Fibroblast of skin of abdomen (primary cell): Measurements from ENCODE around the gene DOCK4.

Experiments
- DNase-seq: peaks from one replicate; pipeline ENCODE4 v3.0.0-alpha.2; 2013

DOCK4 gene

GRCh38 chr7:112105584-112106530, 100.3 kb downstream of the DOCK4 start:
- DNase-seq: no peak

GRCh38 chr7:112104120-112104519, 102.1 kb downstream of the DOCK4 start:
- no peak for DNase-seq

GRCh38 chr7:112103246-112103645, 103.0 kb downstream of the DOCK4 start:
- no peak for DNase-seq

GRCh38 chr7:112101201-112101846, 104.9 kb downstream of the DOCK4 start:
- no peak for DNase-seq

GRCh38 chr7:112097524-112097923, 108.7 kb downstream of the DOCK4 start:
- no peak for DNase-seq

- DNase-seq: no peak
Observed at GRCh38 chr7:112093409-112093808, 112.8 kb downstream of the DOCK4 start.

- no peak for DNase-seq
Observed at GRCh38 chr7:112092709-112093395, 113.3 kb downstream of the DOCK4 start.

- DNase-seq: no peak
Observed at GRCh38 chr7:112092306-112092705, 113.9 kb downstream of the DOCK4 start.

- DNase-seq: no peak
Observed at GRCh38 chr7:112091768-112092167, 114.4 kb downstream of the DOCK4 start.

GRCh38 chr7:112089551-112089950, 116.6 kb downstream of the DOCK4 start:
- DNase-seq: no peak

- DNase-seq: no peak
Observed at GRCh38 chr7:112088484-112089016, 117.6 kb downstream of the DOCK4 start.

- DNase-seq: no peak
Observed at GRCh38 chr7:112086496-112087254, 119.5 kb downstream of the DOCK4 start.

GRCh38 chr7:112084520-112084971, 121.7 kb downstream of the DOCK4 start:
- DNase-seq: no peak

GRCh38 chr7:112083776-112084355, 122.3 kb downstream of the DOCK4 start:
- no peak for DNase-seq

GRCh38 chr7:112082306-112082705, 123.9 kb downstream of the DOCK4 start:
- DNase-seq: no peak

GRCh38 chr7:112081778-112082177, 124.4 kb downstream of the DOCK4 start:
- DNase-seq: no peak

GRCh38 chr7:112080978-112081377, 125.2 kb downstream of the DOCK4 start:
- DNase-seq: peak; percentile 31

- DNase-seq: peak; percentile 83
Observed at GRCh38 chr7:112080441-112080840, 125.8 kb downstream of the DOCK4 start.

- DNase-seq: no peak
Observed at GRCh38 chr7:112079673-112080072, 126.5 kb downstream of the DOCK4 start.

GRCh38 chr7:112079122-112079521, 127.1 kb downstream of the DOCK4 start:
- no peak for DNase-seq

GRCh38 chr7:112076324-112076723, 129.9 kb downstream of the DOCK4 start:
- DNase-seq: no peak

- no peak for DNase-seq
Observed at GRCh38 chr7:112074464-112074863, 131.7 kb downstream of the DOCK4 start.
